ENCODE results near the gene LIPC. TPM values are rescaled to one million over a fixed set of nuclear protein-coding genes. Genes with fewer than 3 reads are reported as not detected.

Gene LIPC
- total and polyA plus RNA-seq, 2 experiments from 2014 or later = not detected

DNA sequence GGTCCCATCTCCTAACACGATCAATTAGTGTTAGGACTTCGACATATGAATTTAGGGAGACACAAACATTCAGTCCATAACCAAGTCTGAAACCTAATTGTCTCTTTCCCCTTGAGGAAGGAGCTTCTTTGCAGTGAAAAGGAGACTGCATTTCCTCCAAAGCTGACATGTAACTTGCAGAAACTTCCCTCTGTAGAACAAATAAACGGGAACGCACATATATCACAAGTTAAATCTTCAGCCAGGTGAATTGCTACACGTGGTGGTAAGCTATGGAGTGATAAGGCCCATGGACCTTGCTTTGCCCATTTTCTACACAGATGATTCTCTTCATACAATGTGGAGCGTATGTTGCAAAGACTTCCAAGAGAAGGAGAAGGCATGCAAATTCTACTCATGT, 47.1 kb upstream of the LIPC start:
- H3K4me3 ChIP-seq = no peak overlapping the region
- no peak for ATAC-seq
- peaks cover 7% of the 10 kb centered on the region for H3K4me1 Mint-ChIP-seq
- H3K36me3 Mint-ChIP-seq (ENCODE audit: low read depth) = no peaks in the 10 kb centered on the region
- no peaks in the 10 kb centered on the region for H3K27me3 Mint-ChIP-seq (ENCODE audit: insufficient read depth, low read depth, poor library complexity)
- DNase-seq (ENCODE audit: low spot score) = no peak
- H3K9me3 Mint-ChIP-seq = no peaks in the 10 kb centered on the region
- peak overlapping the region; percentile 28; the same call in 1 of the 2 replicates for H2AFZ ChIP-seq
- H3F3A ChIP-seq (replicated peaks; ENCODE audit: low read depth) = no peaks in the 10 kb centered on the region
- H3K36me3 ChIP-seq (ENCODE audit: insufficient read depth) = no peaks in the 10 kb centered on the region
- H3K4me1 ChIP-seq (ENCODE audit: insufficient read depth) = no peaks in the 10 kb centered on the region
- no peak overlapping the region for H3K27ac Mint-ChIP-seq
- no peak overlapping the region for H3K4me2 ChIP-seq
- no peaks in the 10 kb centered on the region for H3K27me3 ChIP-seq (ENCODE audit: insufficient read depth)
- H3K9me2 ChIP-seq (ENCODE audit: insufficient read depth) = peaks cover 5% of the 10 kb centered on the region; the same call in 1 of the 2 replicates
- no peak for TF ChIP-seq ETS1 (IDR thresholded peaks at IDR 0.05)
- no peak for TF ChIP-seq REST (IDR thresholded peaks at IDR 0.05; ENCODE audit: unreplicated experiment)
- no peak for TF ChIP-seq JUNB (IDR thresholded peaks at IDR 0.05; ENCODE audit: unreplicated experiment)
- TF ChIP-seq ZNF331 (CRISPR knock-in tag; IDR thresholded peaks at IDR 0.05; ENCODE audit: low read depth) = no peak
- TF ChIP-seq ZNF114 (CRISPR knock-in tag; IDR thresholded peaks at IDR 0.05) = no peak
- TF ChIP-seq EZH2phosphoT487 (IDR thresholded peaks at IDR 0.05; ENCODE audit: unreplicated experiment) = no peak
- TF ChIP-seq ZNF462 (CRISPR knock-in tag; IDR thresholded peaks at IDR 0.05) = no peak
- TF ChIP-seq CTCF (conservative IDR thresholded peaks at IDR 0.05; ENCODE audit: low read depth in 2 of 2) = no peak
- H3K79me2 ChIP-seq (replicated peaks; ENCODE audit: insufficient read depth) = no peaks in the 10 kb centered on the region
- no peaks in the 10 kb centered on the region for H4K20me1 ChIP-seq (replicated peaks; ENCODE audit: insufficient read depth)
- no peak overlapping the region for H3K4me3 Mint-ChIP-seq
- no peak overlapping the region for H3K27ac ChIP-seq (ENCODE audit: low read depth)
